ENCODE results near the gene DST.

The DST gene

GRCh38 chr6:56513631-56514030, 129.1 kb downstream of the DST start:
- no peak for TF ChIP-seq CTCF (IDR thresholded peaks at IDR 0.05)
- Histone ChIP-seq H3K4me2 (ENCODE audit: low read length) (no peak overlapping the region), H2AFZ (no peak overlapping the region), H3K36me3 (ENCODE audit: control insufficient read depth, insufficient read depth, low read length) (no peaks in the 10 kb centered on the region), H3K4me1 (no peaks in the 10 kb centered on the region), H3K79me2 (no peaks in the 10 kb centered on the region), H3K9me3 (ENCODE audit: control insufficient read depth, low read length) (no peaks in the 10 kb centered on the region), H3K27me3 (ENCODE audit: control insufficient read depth, insufficient read depth, low read length) (no peaks in the 10 kb centered on the region), H3K27ac (no peak overlapping the region), H3K4me3 (ENCODE audit: low read depth, low read length) (no peak overlapping the region), H3K9ac (no peak overlapping the region)

- Histone ChIP-seq H3K36me3 (ENCODE audit: control insufficient read depth, insufficient read depth, low read length) (no peaks in the 10 kb centered on the region), H3K27me3 (ENCODE audit: control insufficient read depth, insufficient read depth, low read length) (no peaks in the 10 kb centered on the region), H3K9me3 (ENCODE audit: control insufficient read depth, low read length) (no peaks in the 10 kb centered on the region), H3K79me2 (no peaks in the 10 kb centered on the region), H2AFZ (no peak overlapping the region), H3K4me2 (ENCODE audit: low read length) (no peak overlapping the region), H3K4me1 (no peaks in the 10 kb centered on the region), H3K9ac (no peak overlapping the region), H3K27ac (no peak overlapping the region), H3K4me3 (ENCODE audit: low read depth, low read length) (no peak overlapping the region)
- TF ChIP-seq CTCF (IDR thresholded peaks at IDR 0.05) = no peak
Observed at GRCh38 chr6:56511591-56511990, 131.1 kb downstream of the DST start.

GRCh38 chr6:56510984-56511531, 131.6 kb downstream of the DST start:
- no peaks in the 10 kb centered on the region for H3K4me1 ChIP-seq
- no peaks in the 10 kb centered on the region for H3K36me3 ChIP-seq (ENCODE audit: control insufficient read depth, insufficient read depth, low read length)
- no peaks in the 10 kb centered on the region for H3K27me3 ChIP-seq (ENCODE audit: control insufficient read depth, insufficient read depth, low read length)
- no peak overlapping the region for H3K27ac ChIP-seq
- H3K9ac ChIP-seq = no peak overlapping the region
- H3K79me2 ChIP-seq = no peaks in the 10 kb centered on the region
- no peak overlapping the region for H3K4me2 ChIP-seq (ENCODE audit: low read length)
- no peaks in the 10 kb centered on the region for H3K9me3 ChIP-seq (ENCODE audit: control insufficient read depth, low read length)
- no peak for TF ChIP-seq CTCF (IDR thresholded peaks at IDR 0.05)
- H2AFZ ChIP-seq = no peak overlapping the region
- H3K4me3 ChIP-seq (ENCODE audit: low read depth, low read length) = no peak overlapping the region

GRCh38 chr6:56509031-56509430, 133.7 kb downstream of the DST start:
- H3K79me2 ChIP-seq = no peaks in the 10 kb centered on the region
- H3K4me3 ChIP-seq (ENCODE audit: low read depth, low read length) = no peak overlapping the region
- H3K4me2 ChIP-seq (ENCODE audit: low read length) = no peak overlapping the region
- no peak overlapping the region for H3K9ac ChIP-seq
- no peaks in the 10 kb centered on the region for H3K36me3 ChIP-seq (ENCODE audit: control insufficient read depth, insufficient read depth, low read length)
- H3K27me3 ChIP-seq (ENCODE audit: control insufficient read depth, insufficient read depth, low read length) = no peaks in the 10 kb centered on the region
- no peak overlapping the region for H3K27ac ChIP-seq
- no peaks in the 10 kb centered on the region for H3K4me1 ChIP-seq
- no peak for TF ChIP-seq CTCF (IDR thresholded peaks at IDR 0.05)
- H3K9me3 ChIP-seq (ENCODE audit: control insufficient read depth, low read length) = no peaks in the 10 kb centered on the region
- H2AFZ ChIP-seq = no peak overlapping the region

GRCh38 chr6:56507517-56507916, 135.2 kb downstream of the DST start:
- Histone ChIP-seq H3K36me3 (ENCODE audit: control insufficient read depth, insufficient read depth, low read length) (no peaks in the 10 kb centered on the region), H3K4me3 (ENCODE audit: low read depth, low read length) (no peak overlapping the region), H3K27ac (no peak overlapping the region), H3K79me2 (no peaks in the 10 kb centered on the region), H3K4me2 (ENCODE audit: low read length) (no peak overlapping the region), H3K9ac (no peak overlapping the region), H3K27me3 (ENCODE audit: control insufficient read depth, insufficient read depth, low read length) (no peaks in the 10 kb centered on the region), H3K9me3 (ENCODE audit: control insufficient read depth, low read length) (no peaks in the 10 kb centered on the region), H3K4me1 (no peaks in the 10 kb centered on the region), H2AFZ (no peak overlapping the region)
- TF ChIP-seq CTCF (IDR thresholded peaks at IDR 0.05) = no peak

Measured in parathyroid adenoma (tissue), 2 donors.